GM18873 (cell line): Measurements from ENCODE around the gene TRIM66.

Experiments used
- ATAC-seq: cut with Tn5 transposase; IDR thresholded peaks from one replicate; pipeline ENCODE4 v1.9.1; 2021; ENCODE audit warnings: mild to moderate bottlenecking, moderate library complexity, moderate number of reproducible peaks; ENCODE audit not compliant: unreplicated experiment, low FRiP score

TRIM66 gene

GRCh38 chr11:8615291-8616032 lies 67.0 kb downstream of the TRIM66 start:
- no peak for ATAC-seq

GRCh38 chr11:8614497-8614896 lies 68.0 kb downstream of the TRIM66 start:
- ATAC-seq = no peak

GRCh38 chr11:8613036-8613435 lies 69.4 kb downstream of the TRIM66 start:
- ATAC-seq = no peak

- ATAC-seq = no peak
Measured at GRCh38 chr11:8612522-8612921, 69.9 kb downstream of the TRIM66 start.

DNA sequence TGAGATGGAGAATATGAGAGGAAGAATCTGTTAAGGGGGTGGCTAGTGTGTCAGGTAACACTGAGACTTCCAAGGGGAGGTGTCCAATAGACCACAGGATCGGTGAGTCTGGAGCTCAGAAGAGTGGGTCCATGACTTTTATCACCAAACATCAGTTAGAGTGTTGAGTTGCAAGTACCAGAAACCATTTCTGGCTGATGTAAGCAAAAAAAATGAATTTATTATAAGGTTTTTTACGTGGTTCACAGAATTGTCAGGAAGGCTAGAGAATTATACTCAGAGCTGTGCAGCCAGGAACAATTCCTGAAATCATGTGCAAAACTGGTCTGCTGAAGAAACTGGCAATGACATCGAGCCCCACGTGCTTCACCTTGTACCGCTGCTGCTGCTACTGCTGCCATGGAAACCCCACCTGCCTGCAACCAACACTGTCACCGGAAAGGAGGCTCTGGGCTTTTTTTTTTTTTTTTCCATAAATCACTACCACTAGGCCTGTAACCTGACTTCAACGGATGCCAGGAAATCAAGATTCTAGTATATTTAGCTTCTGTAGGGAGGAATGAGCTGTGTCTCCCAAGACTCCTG lies 71.8 kb downstream of the TRIM66 start:
- ATAC-seq = no peak

DNA sequence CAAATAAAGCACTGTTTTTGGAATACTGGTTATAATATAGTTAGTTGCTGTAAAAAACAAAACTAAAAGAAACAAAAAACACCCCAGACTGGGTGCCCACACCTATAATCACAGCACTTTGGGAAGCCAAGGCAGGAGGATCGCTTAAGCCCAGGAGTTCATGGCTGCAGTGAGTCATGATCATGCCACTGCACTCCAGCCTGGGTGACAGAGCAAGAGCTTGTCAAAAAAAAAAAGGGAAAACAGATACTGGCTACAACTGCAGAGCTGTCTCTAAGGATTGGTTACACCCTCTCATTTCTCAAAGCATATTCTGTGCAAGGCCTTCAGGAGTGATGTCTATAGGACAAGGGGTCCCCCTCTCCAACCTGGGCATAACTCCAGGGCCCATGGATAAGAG lies 73.8 kb downstream of the TRIM66 start:
- no peak for ATAC-seq

GRCh38 chr11:8605971-8606563 lies 76.4 kb downstream of the TRIM66 start:
- no peak for ATAC-seq

DNA sequence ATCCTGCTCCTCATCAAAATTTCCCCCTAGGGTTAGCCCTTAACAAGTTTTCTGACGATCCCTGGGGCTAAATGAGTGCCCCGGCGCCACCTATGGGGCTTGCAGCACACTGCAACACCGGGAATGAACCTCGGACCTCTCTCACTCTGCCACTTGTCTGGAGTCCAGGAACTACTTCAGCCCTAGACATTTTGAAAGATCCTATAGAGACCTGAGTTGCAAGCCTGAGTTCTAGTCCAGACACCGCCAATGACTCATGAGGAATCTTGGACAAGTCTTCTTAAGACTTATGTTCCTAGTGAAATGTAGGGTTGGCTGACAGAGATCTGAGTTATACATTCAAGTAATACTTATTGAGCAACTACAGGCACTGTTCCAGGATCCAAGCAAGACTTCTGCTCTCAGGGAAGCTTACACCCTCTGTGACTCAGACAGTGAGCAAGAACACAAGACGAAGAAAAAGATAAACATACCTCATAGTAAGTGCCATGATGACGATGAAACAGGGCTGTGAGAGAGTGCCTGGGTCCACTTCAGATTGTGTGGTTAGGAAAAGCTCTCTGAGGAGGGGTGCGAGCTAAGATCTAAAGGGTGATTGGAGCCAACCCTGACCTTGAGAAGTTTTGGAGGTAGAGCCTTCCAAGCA lies 78.3 kb downstream of the TRIM66 start:
- ATAC-seq = peak; percentile 55

GRCh38 chr11:8603696-8604077 lies 78.8 kb downstream of the TRIM66 start:
- no peak for ATAC-seq

DNA sequence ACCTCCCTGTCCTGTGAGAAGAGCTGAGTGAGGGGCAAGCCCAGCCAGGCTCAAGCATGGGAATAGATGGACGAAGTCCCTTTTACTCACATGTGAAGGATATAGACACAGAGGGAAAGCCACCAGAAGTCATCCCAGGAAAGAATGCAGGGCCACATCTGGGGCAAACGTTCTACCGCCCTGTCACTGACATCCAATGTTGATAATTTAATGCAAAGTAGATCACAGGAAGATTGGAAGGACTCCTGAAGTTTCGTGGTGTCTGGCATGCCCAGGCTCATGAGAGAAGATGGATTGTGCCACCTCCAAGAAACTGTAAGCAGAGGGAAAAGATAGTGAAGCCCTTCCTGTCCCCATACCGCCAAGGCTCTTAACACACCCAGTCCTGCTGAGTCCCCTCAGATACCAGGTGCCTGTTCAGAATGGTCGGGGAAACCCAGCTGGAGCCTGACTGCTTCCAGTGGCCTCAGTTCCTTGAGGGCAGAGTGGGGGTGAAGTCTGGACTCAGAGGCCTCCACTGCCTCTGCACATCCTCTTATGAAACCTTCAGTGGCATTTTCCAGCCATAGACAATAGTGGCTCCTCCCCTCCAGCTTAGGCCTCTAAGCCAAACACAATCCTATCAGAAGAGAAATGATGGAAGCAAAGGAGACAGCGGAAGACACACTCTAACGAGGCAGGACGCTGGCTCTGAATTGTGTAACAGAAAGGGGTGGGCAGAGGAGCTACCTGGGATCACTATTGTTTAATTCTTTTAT lies 80.9 kb downstream of the TRIM66 start:
- no peak for ATAC-seq

- no peak for ATAC-seq
Measured at GRCh38 chr11:8598506-8598905, 84.0 kb downstream of the TRIM66 start.

DNA sequence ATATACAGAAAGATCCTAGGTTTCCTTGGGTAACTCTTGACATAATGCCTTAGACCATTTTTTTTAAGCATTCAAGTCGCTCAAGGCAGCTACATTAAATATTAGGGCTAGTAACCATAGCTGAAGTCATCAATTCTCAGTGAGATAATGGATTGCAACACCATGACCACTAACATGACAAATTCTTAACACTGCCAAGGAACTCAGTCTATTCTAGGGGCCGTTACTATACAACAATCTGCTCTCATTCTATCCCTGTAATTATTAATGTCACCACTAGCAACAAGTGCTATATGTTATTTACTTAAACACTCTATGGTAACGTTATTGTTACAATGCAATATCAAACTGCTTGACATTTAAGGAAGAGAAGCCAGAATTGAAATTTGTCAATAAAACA lies 85.3 kb downstream of the TRIM66 start:
- ATAC-seq = no peak

DNA sequence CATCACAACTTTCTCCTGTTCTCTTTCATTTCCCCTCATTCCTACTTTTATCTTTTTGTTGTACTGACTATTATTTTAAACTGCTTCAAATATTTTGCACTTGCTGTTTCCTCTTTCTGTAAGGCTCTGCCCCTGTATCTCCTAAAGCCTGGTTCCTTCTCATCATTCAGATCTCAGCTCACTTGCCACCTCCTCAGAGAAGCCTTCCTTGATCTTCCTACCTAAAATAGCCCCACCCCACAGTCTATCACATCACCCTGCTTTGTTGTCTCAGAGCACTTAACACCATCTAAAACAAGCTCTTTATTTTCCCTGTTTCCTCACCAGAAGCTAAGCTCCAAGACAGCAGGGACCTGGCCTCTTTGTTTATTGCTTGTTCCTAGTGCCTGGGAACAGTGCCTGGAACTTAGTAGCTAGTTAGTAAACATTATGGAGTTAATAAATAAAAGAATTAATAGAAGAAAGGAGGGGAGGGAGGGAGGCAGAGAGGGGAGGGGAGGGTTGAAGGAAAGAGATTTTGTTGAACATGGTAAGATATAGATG lies 85.9 kb downstream of the TRIM66 start:
- no peak for ATAC-seq

DNA sequence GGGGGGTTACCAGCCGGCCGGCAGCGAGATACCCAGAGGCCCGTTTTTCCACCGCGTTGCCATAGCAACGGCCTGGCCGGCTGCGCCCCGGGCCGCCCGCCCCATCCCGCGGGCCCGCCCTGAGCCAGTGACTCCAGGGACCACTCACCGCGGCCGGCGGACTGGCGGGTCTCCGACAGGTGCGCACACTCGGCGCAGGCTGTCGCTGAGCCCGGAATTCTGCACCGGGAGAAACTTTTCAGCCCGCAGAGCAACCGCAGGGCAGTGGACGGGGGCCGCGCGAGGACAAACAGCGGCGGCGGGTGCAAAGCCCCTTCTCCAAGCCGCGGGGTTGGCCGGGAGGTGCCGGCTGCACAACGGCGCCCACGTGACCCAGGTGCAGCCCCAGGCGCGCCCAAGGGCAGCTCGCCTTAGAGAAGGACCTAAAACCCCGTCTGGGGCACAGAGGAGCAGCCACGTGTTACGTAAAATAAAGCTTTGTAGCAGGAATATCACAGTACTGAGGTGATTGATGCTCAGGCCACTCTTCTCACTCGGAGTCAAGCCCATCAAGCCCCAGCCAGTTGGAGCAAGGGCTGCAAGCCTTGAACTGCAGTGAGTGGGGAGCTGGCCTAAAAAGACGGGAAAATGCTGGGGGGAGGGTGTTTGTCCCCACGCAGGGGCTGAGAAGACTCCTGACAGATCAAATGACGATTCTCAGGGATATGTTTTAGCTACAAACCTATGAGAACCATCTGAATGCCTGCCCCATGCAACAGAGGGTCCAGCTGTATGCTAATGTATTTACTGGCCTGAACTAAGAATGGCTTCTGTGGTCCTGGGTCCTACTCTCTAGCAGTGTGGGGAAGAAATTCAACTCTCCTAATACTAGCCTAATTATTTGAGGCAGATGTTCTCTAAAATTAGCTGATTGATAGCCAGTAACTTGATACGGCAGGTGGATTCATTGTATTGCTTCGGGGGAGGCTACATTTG lies 88.2 kb downstream of the TRIM66 start, which contains the start of gene STK33:
Gene STK33 (minus strand): TSS at position 294 of the 975 bp plus-strand sequence. CDS start 119,323 bp downstream, outside the sequence.
- peak; percentile 90 for ATAC-seq

GRCh38 chr11:8593455-8593854 lies 89.0 kb downstream of the TRIM66 start:
- no peak for ATAC-seq

DNA sequence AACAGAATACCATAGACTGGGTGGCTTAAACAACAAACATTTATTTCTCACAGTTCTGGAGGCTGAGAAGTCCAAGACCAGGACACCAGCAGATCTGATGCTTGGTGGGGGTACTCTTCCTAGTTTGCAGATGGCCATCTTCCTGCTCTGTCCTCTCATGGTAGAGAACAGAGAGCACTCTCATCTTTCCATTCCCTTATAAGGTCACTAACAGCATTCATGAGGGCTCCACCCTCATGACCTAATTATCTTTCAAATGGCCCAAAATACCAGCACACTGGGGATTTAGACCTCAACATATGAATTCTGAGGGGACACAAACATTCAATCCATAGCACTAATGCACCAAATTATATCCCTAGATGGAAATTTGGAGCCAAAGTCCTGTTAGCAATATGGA lies 94.5 kb downstream of the TRIM66 start:
- no peak for ATAC-seq

- ATAC-seq = no peak
Measured at GRCh38 chr11:8586805-8587204, 95.7 kb downstream of the TRIM66 start.

DNA sequence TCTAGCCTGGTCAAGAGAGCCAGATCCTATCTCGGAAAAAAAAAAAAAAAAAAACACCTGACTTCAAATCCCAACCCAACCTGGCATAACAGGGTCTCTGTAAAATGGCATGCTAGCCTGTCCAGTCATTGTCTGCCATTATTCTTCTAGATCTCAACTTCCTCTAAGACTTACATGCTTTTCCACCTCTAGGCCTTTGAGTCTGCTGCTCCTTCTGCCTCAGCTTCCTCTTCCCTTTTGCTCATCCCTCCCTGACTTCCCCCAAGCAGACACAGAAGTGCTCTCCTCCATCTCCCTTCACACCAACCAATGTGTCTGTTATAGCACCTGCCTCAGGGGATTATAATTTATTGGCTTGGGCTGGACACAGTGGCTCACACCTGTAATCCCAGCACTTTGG lies 96.3 kb downstream of the TRIM66 start:
- no peak for ATAC-seq

GRCh38 chr11:8584511-8584910 lies 98.0 kb downstream of the TRIM66 start:
- ATAC-seq = no peak
